HG03159 (cell line): ENCODE data around the gene IFNAR2.
"Not testable (repeated sequence)": the region's sequence is repeated elsewhere in the genome, so short reads cannot be mapped to it uniquely, and the experiment has no call there.

Experiments used
- ATAC-seq: cut with Tn5 transposase; IDR thresholded peaks from one replicate; pipeline ENCODE4 v1.9.1; 2021; ENCODE audit warnings: mild to moderate bottlenecking, moderate library complexity; ENCODE audit not compliant: unreplicated experiment

IFNAR2 gene

GRCh38 chr21:33241846-33242245 lies 12.1 kb downstream of the IFNAR2 start:
- no peak for ATAC-seq

GRCh38 chr21:33242846-33243245 lies 13.1 kb downstream of the IFNAR2 start:
- not testable (repeated sequence) for ATAC-seq

- no peak for ATAC-seq
These were observed 14.5 kb downstream of the IFNAR2 start for GRCh38 chr21:33244082-33244778.

GRCh38 chr21:33244779-33245105 lies 15.0 kb downstream of the IFNAR2 start:
- no peak for ATAC-seq

GRCh38 chr21:33245289-33245918 lies 15.7 kb downstream of the IFNAR2 start:
- no peak for ATAC-seq

- no peak for ATAC-seq
These were observed 16.8 kb downstream of the IFNAR2 start for GRCh38 chr21:33246506-33246905.

GRCh38 chr21:33246963-33247362 lies 17.2 kb downstream of the IFNAR2 start:
- ATAC-seq, result no peak

GRCh38 chr21:33247599-33247998 lies 17.9 kb downstream of the IFNAR2 start:
- no peak for ATAC-seq

- no peak for ATAC-seq
These were observed 19.7 kb downstream of the IFNAR2 start for GRCh38 chr21:33249331-33250002.

GRCh38 chr21:33251119-33251518 lies 21.4 kb downstream of the IFNAR2 start:
- ATAC-seq, result no peak

- not testable (repeated sequence) for ATAC-seq
These were observed 23.6 kb downstream of the IFNAR2 start for GRCh38 chr21:33253382-33253781.

- no peak for ATAC-seq
These were observed 25.0 kb downstream of the IFNAR2 start for GRCh38 chr21:33254766-33255165.

- no peak for ATAC-seq
These were observed 25.7 kb downstream of the IFNAR2 start for GRCh38 chr21:33255404-33255803.

- no peak for ATAC-seq
These were observed 26.3 kb downstream of the IFNAR2 start for GRCh38 chr21:33256019-33256418.

GRCh38 chr21:33257094-33257803 lies 27.5 kb downstream of the IFNAR2 start:
- no peak for ATAC-seq

GRCh38 chr21:33258475-33258874 lies 28.7 kb downstream of the IFNAR2 start:
- ATAC-seq, result no peak

- ATAC-seq, result no peak
These were observed 29.7 kb downstream of the IFNAR2 start for GRCh38 chr21:33259428-33259827.

GRCh38 chr21:33259995-33260394 lies 30.3 kb downstream of the IFNAR2 start:
- no peak for ATAC-seq

GRCh38 chr21:33261635-33262034 lies 31.9 kb downstream of the IFNAR2 start:
- no peak for ATAC-seq

GRCh38 chr21:33262921-33263320 lies 33.2 kb downstream of the IFNAR2 start:
- ATAC-seq, result no peak

- ATAC-seq, result no peak
These were observed 34.8 kb downstream of the IFNAR2 start for GRCh38 chr21:33264561-33264960.

- peak; percentile 38 for ATAC-seq
These were observed 35.9 kb downstream of the IFNAR2 start for GRCh38 chr21:33265664-33266049.
